CD4-positive, alpha-beta memory T cell (primary cell): ENCODE measurements around the gene ZDHHC4. TPM values are rescaled to one million over a fixed set of nuclear protein-coding genes. Genes with fewer than 3 reads are reported as not detected.

Experiments
- CTCF ChIA-PET: fragments of 350-600 bp; sonication (Branson Sonifier 250); formaldehyde crosslinking; loops from one replicate; lab custom pipeline; 2021; ENCODE audit warnings: inconsistent platforms; ENCODE audit not compliant: partially characterized antibody; lab: Charles Lee
- POLR2A ChIA-PET: fragments of 350-600 bp; sonication (Branson Sonifier 250); formaldehyde crosslinking; loops from one replicate; lab custom pipeline; 2021; ENCODE audit not compliant: partially characterized antibody; lab: Charles Lee
- DNase-seq, 5 donors: peaks; one replicate each; pipeline versions ENCODE4 v3.0.0 to v3.0.0-alpha.2; 2020 to 2022; ENCODE audit warnings: mixed read lengths in 1 of 5
- H3K27ac ChIP-seq: one replicate; pipeline ENCODE4 v1.7.0; 2013; ENCODE audit warnings: low read depth, low read length
- H3K27me3 ChIP-seq: 2 replicates; pipeline ENCODE4 v1.7.0; 2013; ENCODE audit warnings: mild to moderate bottlenecking, low read length, moderate library complexity; ENCODE audit not compliant: insufficient read depth
- H3K36me3 ChIP-seq: 2 replicates; pipeline ENCODE4 v1.7.0; 2013; ENCODE audit warnings: mild to moderate bottlenecking, low read length, moderate library complexity; ENCODE audit not compliant: insufficient read depth
- H3K4me1 ChIP-seq: 2 replicates; pipeline ENCODE4 v1.7.0; 2013; ENCODE audit warnings: mild to moderate bottlenecking, low read length, moderate library complexity; ENCODE audit not compliant: insufficient read depth
- H3K4me3 ChIP-seq, 2 donors: one replicate each; pipeline ENCODE4 v1.7.0; 2013; ENCODE audit warnings: low read length in 2 of 2, mild to moderate bottlenecking in 1 of 2
- H3K9me3 ChIP-seq, 2 donors: one replicate each; pipeline ENCODE4 v1.7.0; 2013; ENCODE audit warnings: low read length in 2 of 2, control low read depth in 1 of 2; ENCODE audit not compliant: control insufficient read depth in 1 of 2
- H3K27ac Mint-ChIP-seq, 7 donors: one replicate each; pipeline ENCODE4 v1.8.0; 2020 to 2021; ENCODE audit warnings: mixed read lengths in 7 of 7, mild to moderate bottlenecking in 6 of 7, inconsistent platforms in 3 of 7, moderate library complexity in 3 of 7
- H3K27me3 Mint-ChIP-seq, 2 donors: one replicate each; pipeline ENCODE4 v1.8.0; 2020 to 2021; ENCODE audit warnings: mixed read lengths in 2 of 2
- H3K36me3 Mint-ChIP-seq, 2 donors: one replicate each; pipeline ENCODE4 v1.8.0; 2020 to 2021; ENCODE audit warnings: mixed read lengths in 2 of 2, inconsistent platforms in 1 of 2, mild to moderate bottlenecking in 1 of 2
- H3K4me1 Mint-ChIP-seq, 4 donors: one replicate each; pipeline ENCODE4 v1.8.0; 2020 to 2021; ENCODE audit warnings: mixed read lengths in 4 of 4, mild to moderate bottlenecking in 1 of 4
- H3K4me3 Mint-ChIP-seq, 8 donors: one replicate each; pipeline ENCODE4 v1.8.0; 2020 to 2021; ENCODE audit warnings: mixed read lengths in 8 of 8, mild to moderate bottlenecking in 7 of 8, moderate library complexity in 6 of 8, inconsistent platforms in 3 of 8
- H3K9me3 Mint-ChIP-seq, 8 donors: one replicate each; pipeline ENCODE4 v1.8.0; 2020 to 2021; ENCODE audit warnings: mixed read lengths in 8 of 8, mild to moderate bottlenecking in 5 of 8, inconsistent platforms in 3 of 8, moderate library complexity in 1 of 8
- intact Hi-C: fragments of 100-400 bp; cut with micrococcal nuclease; formaldehyde crosslinking; loops from one replicate; pipeline ENCODE4 v1.15.1; 2023
- polyA plus RNA-seq, 2 donors: library from polyadenylated mRNA; unstranded; fragments of 300-500 nt; fragmentation: Illumina TruSeq; gene quantifications; one replicate each; pipeline ENCODE4 v1.2.3, GENCODE V29; 2021
- total RNA-seq, 2 experiments: library from RNA; stranded (reverse); gene quantifications; one replicate each; pipeline ENCODE4 v1.2.3, GENCODE V29; 2021

Gene ZDHHC4
- total and polyA plus RNA-seq, 4 experiments from 2014 or later = 31.6 to 80.8 (median 42.1) TPM

- no peak overlapping the region for H3K27ac ChIP-seq
- no peaks in the 10 kb centered on the region for H3K9me3 ChIP-seq
- no peaks in the 10 kb centered on the region for H3K4me1 ChIP-seq
- ChIA-PET CTCF (no interaction called here), POLR2A (no interaction called here)
- no peaks in the 10 kb centered on the region for H3K36me3 ChIP-seq
- no peaks in the 10 kb centered on the region for H3K4me1 Mint-ChIP-seq
- no peaks in the 10 kb centered on the region for H3K9me3 Mint-ChIP-seq
- H3K27ac Mint-ChIP-seq = no peak overlapping the region
- H3K4me3 ChIP-seq = no peak overlapping the region
- H3K27me3 ChIP-seq = no peaks in the 10 kb centered on the region
- DNase-seq = no peak
- peaks cover 0 to 3% of the 10 kb centered on the region in 2 donors for H3K27me3 Mint-ChIP-seq
- no peaks in the 10 kb centered on the region for H3K36me3 Mint-ChIP-seq
- intact Hi-C loops = no loop called here
- H3K4me3 Mint-ChIP-seq = no peak overlapping the region
These were observed 13.1 kb upstream of the ZDHHC4 start for GRCh38 chr7:6563936-6564770.

GRCh38 chr7:6565655-6566054, 11.6 kb upstream of the ZDHHC4 start:
- Histone ChIP-seq H3K9me3 (no peaks in the 10 kb centered on the region), H3K4me3 (no peak overlapping the region), H3K27me3 (no peaks in the 10 kb centered on the region), H3K4me1 (no peaks in the 10 kb centered on the region), H3K27ac (no peak overlapping the region), H3K36me3 (no peaks in the 10 kb centered on the region)
- Mint-ChIP-seq H3K4me1 (no peaks in the 10 kb centered on the region), H3K36me3 (no peaks in the 10 kb centered on the region), H3K9me3 (no peaks in the 10 kb centered on the region), H3K4me3 (no peak overlapping the region), H3K27me3 (no peaks in the 10 kb centered on the region), H3K27ac (no peak overlapping the region)
- DNase-seq = no peak
- POLR2A ChIA-PET = no interaction called here
- CTCF ChIA-PET = no interaction called here
- intact Hi-C loops = no loop called here

- intact Hi-C loops = no loop called here
- no peaks in the 10 kb centered on the region for H3K9me3 Mint-ChIP-seq
- CTCF ChIA-PET = no interaction called here
These were observed 9.4 kb upstream of the ZDHHC4 start for GRCh38 chr7:6567886-6568285.

GRCh38 chr7:6571160-6571779, 6.0 kb upstream of the ZDHHC4 start:
- Histone ChIP-seq H3K27me3 (no peaks in the 10 kb centered on the region), H3K4me3 (no peak overlapping the region), H3K36me3 (no peaks in the 10 kb centered on the region), H3K9me3 (no peaks in the 10 kb centered on the region), H3K4me1 (peaks cover 1% of the 10 kb centered on the region), H3K27ac (no peak overlapping the region)
- H3K36me3 Mint-ChIP-seq = no peaks in the 10 kb centered on the region
- H3K27me3 Mint-ChIP-seq = no peaks in the 10 kb centered on the region
- H3K4me1 Mint-ChIP-seq = peaks cover 0 to 4% (median 0%) of the 10 kb centered on the region in 4 donors
- no peak overlapping the region for H3K27ac Mint-ChIP-seq
- no peak for DNase-seq
- CTCF ChIA-PET = interaction anchor here (1.5 kb wide), 1 partner anchor 17 kb away, joined by 4 read pairs; no protein-coding TSS in a partner anchor
- no peak overlapping the region for H3K4me3 Mint-ChIP-seq
- POLR2A ChIA-PET = interaction anchor here (0.7 kb wide), 1 partner anchor 1185 kb away, joined by 3 read pairs; no protein-coding TSS in a partner anchor
- H3K9me3 Mint-ChIP-seq = no peaks in the 10 kb centered on the region
- intact Hi-C loops = no loop called here

More at GRCh38 chr7:6567886-6568285, 9.4 kb upstream of the ZDHHC4 start:
- Mint-ChIP-seq H3K27ac (no peak overlapping the region), H3K36me3 (no peaks in the 10 kb centered on the region), H3K4me1 (no peaks in the 10 kb centered on the region), H3K4me3 (no peak overlapping the region), H3K27me3 (no peaks in the 10 kb centered on the region)
- DNase-seq = no peak
- Histone ChIP-seq H3K27me3 (no peaks in the 10 kb centered on the region), H3K4me3 (no peak overlapping the region), H3K36me3 (no peaks in the 10 kb centered on the region), H3K27ac (no peak overlapping the region), H3K9me3 (no peaks in the 10 kb centered on the region), H3K4me1 (no peaks in the 10 kb centered on the region)
- POLR2A ChIA-PET = no interaction called here

GRCh38 chr7:6575281-6576023, 1.8 kb upstream of the ZDHHC4 start:
- H3K27ac Mint-ChIP-seq = peak overlapping the region in 4 of 7 donors; percentile 22 to 78 (median 60)

GRCh38 chr7:6576024-6576866, 1.0 kb upstream of the ZDHHC4 start:
- H3K36me3 ChIP-seq = no peaks in the 10 kb centered on the region
- Mint-ChIP-seq H3K27me3 (no peaks in the 10 kb centered on the region), H3K27ac (peak overlapping the region in 6 of 7 donors; percentile 47 to 84 (median 64)), H3K36me3 (peaks cover 14 to 16% of the 10 kb centered on the region in 2 donors), H3K4me1 (peaks cover 5 to 26% (median 7%) of the 10 kb centered on the region in 4 donors), H3K9me3 (peaks cover 0 to 2% (median 0%) of the 10 kb centered on the region in 8 donors), H3K4me3 (peak overlapping the region; percentile 33 to 78 (median 62))
- DNase-seq = peak in 1 of 5 donors; percentile 4
- H3K9me3 ChIP-seq = no peaks in the 10 kb centered on the region
- ChIA-PET CTCF (interaction anchor here (1.2 to 3.6 kb wide), 6 partner anchors 14 to 64 kb away, joined by 3 to 17 read pairs (median 8); partner anchors contain the start of gene INTS15), POLR2A (interaction anchor here (0.5 to 1.6 kb wide), 2 partner anchors 14 to 16 kb away, joined by 4 to 5 read pairs; partner anchors contain the start of gene INTS15)
- H3K4me3 ChIP-seq = no peak overlapping the region
- intact Hi-C loops = no loop called here
- no peaks in the 10 kb centered on the region for H3K27me3 ChIP-seq
- peaks cover 12% of the 10 kb centered on the region for H3K4me1 ChIP-seq
- H3K27ac ChIP-seq = no peak overlapping the region

More at GRCh38 chr7:6575281-6576023, 1.8 kb upstream of the ZDHHC4 start:
- no peak overlapping the region for H3K4me3 ChIP-seq
- H3K36me3 Mint-ChIP-seq = peaks cover 6 to 8% of the 10 kb centered on the region in 2 donors
- no peaks in the 10 kb centered on the region for H3K9me3 ChIP-seq
- H3K4me1 ChIP-seq = peaks cover 12% of the 10 kb centered on the region
- no peak overlapping the region for H3K27ac ChIP-seq
- H3K4me1 Mint-ChIP-seq = peaks cover 5 to 26% (median 7%) of the 10 kb centered on the region in 4 donors
- peaks cover 0 to 2% (median 0%) of the 10 kb centered on the region in 8 donors for H3K9me3 Mint-ChIP-seq
- intact Hi-C loops = no loop called here
- no peaks in the 10 kb centered on the region for H3K36me3 ChIP-seq
- H3K27me3 Mint-ChIP-seq = no peaks in the 10 kb centered on the region
- peak overlapping the region; percentile 17 to 70 (median 60) for H3K4me3 Mint-ChIP-seq
- POLR2A ChIA-PET = interaction anchor here (1.6 kb wide), 1 partner anchor 14 kb away, joined by 5 read pairs; the partner anchor contains the start of gene INTS15
- CTCF ChIA-PET = interaction anchor here (1.1 to 3.6 kb wide), 7 partner anchors 13 to 63 kb away, joined by 3 to 17 read pairs (median 4); partner anchors contain the start of gene INTS15
- no peak for DNase-seq
- no peaks in the 10 kb centered on the region for H3K27me3 ChIP-seq
